Bronchial epithelial cell (primary cell): ENCODE measurements around the gene RNF145. TPM values are rescaled to one million over a fixed set of nuclear protein-coding genes. Genes with fewer than 3 reads are reported as not detected.

Source experiments
- DNase-seq: peaks from one replicate; pipeline ENCODE4 v3.0.0-alpha.2; 2010; ENCODE audit warnings: low read depth
- FAIRE-seq: peaks from 2 replicates; lab custom pipeline; 2011; peaks lifted over from hg19 to GRCh38; lab: Jason Lieb, UNC
- H3K27me3 ChIP-seq: 2 replicates; pipeline ENCODE4 v1.5.1; 2011; ENCODE audit warnings: low read length; ENCODE audit not compliant: control insufficient read depth, insufficient read depth
- H3K36me3 ChIP-seq: 2 replicates; pipeline ENCODE4 v1.5.1; 2011; ENCODE audit warnings: low read length; ENCODE audit not compliant: control insufficient read depth, insufficient read depth
- H3K4me3 ChIP-seq: 2 replicates; pipeline ENCODE4 v1.5.1; 2011; ENCODE audit warnings: mild to moderate bottlenecking, low read depth, low read length, control low read depth
- total RNA-seq: library from RNA; depleted of rRNA; stranded (reverse); fragments of >200 nt; gene quantifications from 2 replicates; pipeline ENCODE4 v1.2.1, GENCODE V29; 2014
- TF ChIP-seq, protein P1 (sequence below): IDR thresholded peaks from 2 replicates; pipeline ENCODE4 v1.5.1; 2011; ENCODE audit warnings: mild to moderate bottlenecking, moderate library complexity, low read length, control low read depth, inconsistent platforms; ENCODE audit not compliant: insufficient read depth, severe bottlenecking

The RNF145 gene
- total RNA-seq, 1 donor from 2014 or later = 84.2 TPM

DNA sequence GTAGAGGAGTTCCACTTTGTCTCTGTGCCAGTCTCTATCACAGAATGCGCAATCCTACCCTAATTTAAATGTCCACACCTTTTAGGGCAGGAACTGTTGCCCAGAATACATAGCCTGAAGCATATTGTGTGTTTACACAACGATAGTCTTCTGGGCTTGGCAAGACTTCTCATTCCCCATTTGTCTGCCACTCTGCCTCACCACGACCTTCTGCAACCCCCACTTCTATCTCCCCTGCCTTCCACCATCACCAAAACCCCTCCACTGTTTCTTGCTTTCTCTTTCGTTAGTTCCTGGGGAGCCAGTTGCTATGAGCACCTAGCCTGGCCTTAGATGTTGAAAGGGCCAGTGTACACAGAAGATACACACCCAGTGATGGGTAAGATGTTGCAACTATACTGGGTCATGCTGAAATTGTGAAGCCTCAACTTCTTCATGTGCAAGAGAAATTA lies 883 bp upstream of the RNF145 start:
- Histone ChIP-seq H3K4me3 (peak overlapping the region; percentile 94), H3K36me3 (no peaks in the 10 kb centered on the region), H3K27me3 (no peaks in the 10 kb centered on the region)
- DNase-seq (peak; percentile 83), FAIRE-seq (peak; percentile 90)
- TF ChIP-seq, protein P1, sequence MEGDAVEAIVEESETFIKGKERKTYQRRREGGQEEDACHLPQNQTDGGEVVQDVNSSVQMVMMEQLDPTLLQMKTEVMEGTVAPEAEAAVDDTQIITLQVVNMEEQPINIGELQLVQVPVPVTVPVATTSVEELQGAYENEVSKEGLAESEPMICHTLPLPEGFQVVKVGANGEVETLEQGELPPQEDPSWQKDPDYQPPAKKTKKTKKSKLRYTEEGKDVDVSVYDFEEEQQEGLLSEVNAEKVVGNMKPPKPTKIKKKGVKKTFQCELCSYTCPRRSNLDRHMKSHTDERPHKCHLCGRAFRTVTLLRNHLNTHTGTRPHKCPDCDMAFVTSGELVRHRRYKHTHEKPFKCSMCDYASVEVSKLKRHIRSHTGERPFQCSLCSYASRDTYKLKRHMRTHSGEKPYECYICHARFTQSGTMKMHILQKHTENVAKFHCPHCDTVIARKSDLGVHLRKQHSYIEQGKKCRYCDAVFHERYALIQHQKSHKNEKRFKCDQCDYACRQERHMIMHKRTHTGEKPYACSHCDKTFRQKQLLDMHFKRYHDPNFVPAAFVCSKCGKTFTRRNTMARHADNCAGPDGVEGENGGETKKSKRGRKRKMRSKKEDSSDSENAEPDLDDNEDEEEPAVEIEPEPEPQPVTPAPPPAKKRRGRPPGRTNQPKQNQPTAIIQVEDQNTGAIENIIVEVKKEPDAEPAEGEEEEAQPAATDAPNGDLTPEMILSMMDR = no peak

DNA sequence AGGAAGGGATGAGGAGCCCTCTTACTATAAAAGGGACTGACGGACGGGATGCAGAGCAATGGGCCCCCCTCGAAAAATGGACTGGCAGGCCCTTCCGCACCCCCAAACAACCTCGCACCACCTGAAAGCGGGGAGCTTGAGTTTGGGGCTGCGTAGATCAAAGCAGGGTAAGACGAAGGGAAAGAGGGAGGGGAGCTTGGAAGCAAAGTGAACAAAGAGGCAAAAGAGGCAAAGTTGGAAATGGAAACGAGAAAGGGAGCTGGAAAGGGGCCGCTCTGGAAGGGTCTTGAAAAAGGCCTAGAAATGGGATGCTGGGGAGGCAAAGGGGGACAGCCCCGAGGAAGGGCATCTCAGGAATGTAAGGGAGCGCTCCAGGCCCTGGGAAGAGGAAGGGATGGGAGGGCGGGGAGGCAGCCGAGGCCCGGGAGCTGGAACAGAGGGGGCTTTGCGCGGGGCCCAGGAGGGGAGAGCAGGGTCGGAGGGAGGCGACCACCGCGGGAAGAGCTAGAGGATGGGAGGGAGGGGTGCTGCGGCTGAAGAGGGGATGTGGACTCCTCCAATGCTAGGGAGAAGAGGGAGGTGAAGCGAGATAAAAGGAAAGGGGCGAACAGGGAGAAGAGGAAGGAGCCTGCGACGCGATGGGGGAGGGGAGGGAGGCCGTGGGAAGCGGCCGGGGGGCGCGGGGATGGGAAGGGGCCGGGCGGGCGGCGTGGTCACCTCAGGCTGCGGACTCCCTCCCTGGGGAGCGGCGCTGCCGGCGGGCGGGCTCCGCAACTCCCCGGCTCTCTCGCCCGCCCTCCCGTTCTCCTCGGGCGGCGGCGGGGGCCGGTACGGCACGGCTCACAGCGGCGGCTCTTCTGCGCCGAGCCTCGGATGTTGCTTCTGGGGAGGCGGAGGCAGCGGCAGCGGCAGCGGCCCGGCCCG lies 577 bp downstream of the RNF145 start:
- Histone ChIP-seq H3K4me3 (peak overlapping the region; percentile 94), H3K36me3 (no peaks in the 10 kb centered on the region), H3K27me3 (no peaks in the 10 kb centered on the region)
- DNase-seq (no peak), FAIRE-seq (no peak)
- TF ChIP-seq, protein P1 = no peak

DNA sequence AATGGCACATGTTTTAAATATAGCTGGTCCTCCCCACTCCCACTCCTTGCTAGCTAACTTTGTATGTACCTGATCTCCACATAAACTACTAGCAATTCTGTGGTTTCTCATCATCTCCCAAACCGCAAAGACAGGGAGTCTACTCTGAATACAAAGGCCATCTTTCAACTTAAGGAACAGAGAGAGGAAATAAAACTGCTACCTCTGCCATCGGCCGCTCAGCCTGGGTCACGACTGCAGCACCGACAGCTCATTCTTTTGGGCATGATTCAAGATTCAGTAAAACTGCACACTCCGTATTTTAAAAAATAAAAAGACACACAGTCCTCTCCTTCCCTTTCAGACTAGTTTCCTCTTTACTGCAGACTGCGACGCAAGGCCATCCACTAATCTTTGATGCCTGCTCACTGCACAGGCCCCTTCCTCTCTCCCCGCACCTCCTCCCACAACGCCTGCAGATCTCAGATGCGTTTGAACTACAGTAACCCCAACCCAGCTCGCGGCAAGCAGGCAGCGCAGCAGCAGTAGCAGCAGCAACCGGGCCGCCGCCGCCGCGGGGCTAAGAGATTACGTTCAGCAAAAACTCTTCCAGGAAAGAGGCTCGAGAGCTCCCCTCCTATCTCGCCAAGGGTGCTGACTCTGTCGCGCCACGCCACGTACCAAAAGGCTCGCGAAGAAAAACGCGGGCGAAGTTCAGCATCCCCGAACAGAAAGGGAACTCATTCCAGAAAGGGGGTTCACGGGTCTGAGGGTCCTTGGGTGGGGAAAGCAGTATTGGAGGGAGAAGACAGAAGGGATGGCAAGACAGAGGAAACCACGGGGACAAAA lies 1.5 kb downstream of the RNF145 start:
- FAIRE-seq (no peak), DNase-seq (peak; percentile 62)
- Histone ChIP-seq H3K36me3 (peaks cover 2% of the 10 kb centered on the region), H3K27me3 (no peaks in the 10 kb centered on the region), H3K4me3 (peak overlapping the region; percentile 94)
- TF ChIP-seq, protein P1 = no peak

DNA sequence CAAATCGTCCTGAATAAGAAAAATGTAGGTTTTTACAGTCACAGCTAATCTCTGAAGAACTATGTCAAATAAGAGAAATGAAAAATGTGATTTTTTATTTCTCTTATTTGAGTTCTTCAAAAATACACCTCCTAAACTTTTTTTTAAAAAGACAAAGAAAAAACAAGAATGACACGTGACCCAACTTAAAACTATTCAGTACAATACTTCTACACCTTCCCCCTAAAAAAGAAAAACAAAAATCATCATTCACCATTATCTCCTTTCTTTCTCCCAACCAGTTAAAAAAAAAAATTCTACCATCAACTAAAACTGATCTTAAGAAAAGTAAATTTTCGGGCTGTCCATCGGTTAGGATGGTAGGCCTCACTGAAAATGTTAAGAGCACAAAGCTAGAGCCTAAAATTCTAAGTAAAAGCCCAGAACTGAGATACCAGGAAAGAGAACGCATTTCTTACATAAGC lies 2.1 kb downstream of the RNF145 start:
- TF ChIP-seq, protein P1 = no peak
- DNase-seq (no peak), FAIRE-seq (no peak)
- Histone ChIP-seq H3K36me3 (peaks cover 3% of the 10 kb centered on the region), H3K27me3 (no peaks in the 10 kb centered on the region), H3K4me3 (peak overlapping the region; percentile 94)

DNA sequence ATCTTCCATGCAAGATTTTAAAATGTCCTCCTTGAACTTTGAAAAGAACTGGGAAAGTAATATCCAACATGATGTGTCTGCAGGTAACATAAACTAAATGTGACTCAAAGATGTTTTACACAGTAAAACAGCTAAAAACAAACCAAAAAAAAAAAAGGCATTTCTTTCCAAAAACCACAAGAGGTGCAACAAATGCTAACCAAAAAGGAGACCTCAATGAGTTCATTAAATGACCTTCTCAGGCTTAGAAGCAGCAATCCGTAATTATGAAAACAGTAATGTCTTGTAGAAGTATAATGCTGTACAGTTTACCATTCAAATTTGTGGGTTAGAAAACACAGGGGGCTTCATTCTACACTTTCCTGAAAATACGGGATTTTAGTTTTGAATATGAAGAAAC lies 2.5 kb downstream of the RNF145 start:
- Histone ChIP-seq H3K27me3 (no peaks in the 10 kb centered on the region), H3K36me3 (peaks cover 6% of the 10 kb centered on the region), H3K4me3 (peak overlapping the region; percentile 94)
- no peak for DNase-seq
- TF ChIP-seq, protein P1 = no peak
- FAIRE-seq = no peak
